Measurements from ENCODE around the gene POU2AF1. TPM values are rescaled to one million over a fixed set of nuclear protein-coding genes. Genes with fewer than 3 reads are reported as not detected.

The POU2AF1 gene
- polyA plus RNA-seq, 2 of the 4 experiments (the other 2 are of a cell fraction): not detected

DNA sequence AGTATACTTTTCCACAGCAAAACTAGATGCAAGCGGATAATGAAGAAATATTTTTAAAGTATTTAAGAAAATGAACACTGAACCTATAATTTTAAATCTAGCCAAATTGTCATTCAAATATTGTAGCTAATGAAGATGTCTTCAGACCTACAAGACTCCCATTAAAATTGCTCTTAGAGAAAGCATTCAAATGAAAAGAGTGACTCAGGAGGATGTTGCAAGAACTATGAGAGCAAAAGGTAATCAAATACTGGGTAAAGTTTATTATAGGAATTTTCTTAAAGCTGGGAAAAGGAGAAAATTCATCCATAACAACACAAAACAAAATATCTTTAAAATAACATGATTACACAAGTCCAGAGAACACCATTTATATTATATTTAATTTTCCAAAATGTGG, 5.4 kb upstream of the POU2AF1 start:
- H3K9me3 ChIP-seq: 0 out of 3 replicates have a peak, but pooled peaks cover 5% of the 10 kb centered on the region
- TF ChIP-seq, protein P1, sequence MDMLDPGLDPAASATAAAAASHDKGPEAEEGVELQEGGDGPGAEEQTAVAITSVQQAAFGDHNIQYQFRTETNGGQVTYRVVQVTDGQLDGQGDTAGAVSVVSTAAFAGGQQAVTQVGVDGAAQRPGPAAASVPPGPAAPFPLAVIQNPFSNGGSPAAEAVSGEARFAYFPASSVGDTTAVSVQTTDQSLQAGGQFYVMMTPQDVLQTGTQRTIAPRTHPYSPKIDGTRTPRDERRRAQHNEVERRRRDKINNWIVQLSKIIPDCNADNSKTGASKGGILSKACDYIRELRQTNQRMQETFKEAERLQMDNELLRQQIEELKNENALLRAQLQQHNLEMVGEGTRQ (IDR thresholded peaks at IDR 0.05): no peak
- no peak for TF ChIP-seq EHMT2 (IDR thresholded peaks at IDR 0.05; ENCODE audit: low read depth)
- no peak for TF ChIP-seq RARB (CRISPR knock-in tag; IDR thresholded peaks at IDR 0.05)
- TF ChIP-seq, protein P2, sequence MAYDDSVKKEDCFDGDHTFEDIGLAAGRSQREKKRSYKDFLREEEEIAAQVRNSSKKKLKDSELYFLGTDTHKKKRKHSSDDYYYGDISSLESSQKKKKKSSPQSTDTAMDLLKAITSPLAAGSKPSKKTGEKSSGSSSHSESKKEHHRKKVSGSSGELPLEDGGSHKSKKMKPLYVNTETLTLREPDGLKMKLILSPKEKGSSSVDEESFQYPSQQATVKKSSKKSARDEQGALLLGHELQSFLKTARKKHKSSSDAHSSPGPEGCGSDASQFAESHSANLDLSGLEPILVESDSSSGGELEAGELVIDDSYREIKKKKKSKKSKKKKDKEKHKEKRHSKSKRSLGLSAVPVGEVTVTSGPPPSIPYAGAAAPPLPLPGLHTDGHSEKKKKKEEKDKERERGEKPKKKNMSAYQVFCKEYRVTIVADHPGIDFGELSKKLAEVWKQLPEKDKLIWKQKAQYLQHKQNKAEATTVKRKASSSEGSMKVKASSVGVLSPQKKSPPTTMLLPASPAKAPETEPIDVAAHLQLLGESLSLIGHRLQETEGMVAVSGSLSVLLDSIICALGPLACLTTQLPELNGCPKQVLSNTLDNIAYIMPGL (CRISPR knock-in tag; IDR thresholded peaks at IDR 0.05; ENCODE audit: borderline replicate concordance): no peak
- TF ChIP-seq, protein P3, sequence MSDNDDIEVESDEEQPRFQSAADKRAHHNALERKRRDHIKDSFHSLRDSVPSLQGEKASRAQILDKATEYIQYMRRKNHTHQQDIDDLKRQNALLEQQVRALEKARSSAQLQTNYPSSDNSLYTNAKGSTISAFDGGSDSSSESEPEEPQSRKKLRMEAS (IDR thresholded peaks at IDR 0.05): no peak
- no peak for TF ChIP-seq CBX8 (IDR thresholded peaks at IDR 0.05)
- TF ChIP-seq CBX2 (IDR thresholded peaks at IDR 0.05; ENCODE audit: borderline replicate concordance, low read depth): no peak
- H3K4me3 ChIP-seq: no peak overlapping the region
- WGBS (ENCODE audit: missing lambda C conversion rate): 90% methylated on average over 1 of the region's 1 CpG
- POLR2A ChIA-PET: no interaction called here
- FAIRE-seq: no peak
- ATAC-seq: no peak
- H3K4me2 ChIP-seq: no peak overlapping the region
- CTCF ChIA-PET: interaction anchor here (1.6 kb wide), 1 partner anchor 23 kb away, joined by 6 read pairs; no protein-coding TSS in a partner anchor
- DNase-seq (ENCODE audit: low read depth in 1 of 2, low spot score in 1 of 2): no peak
- no peaks in the 10 kb centered on the region for H3K4me1 ChIP-seq
- no peak overlapping the region for H3K27ac ChIP-seq

DNA sequence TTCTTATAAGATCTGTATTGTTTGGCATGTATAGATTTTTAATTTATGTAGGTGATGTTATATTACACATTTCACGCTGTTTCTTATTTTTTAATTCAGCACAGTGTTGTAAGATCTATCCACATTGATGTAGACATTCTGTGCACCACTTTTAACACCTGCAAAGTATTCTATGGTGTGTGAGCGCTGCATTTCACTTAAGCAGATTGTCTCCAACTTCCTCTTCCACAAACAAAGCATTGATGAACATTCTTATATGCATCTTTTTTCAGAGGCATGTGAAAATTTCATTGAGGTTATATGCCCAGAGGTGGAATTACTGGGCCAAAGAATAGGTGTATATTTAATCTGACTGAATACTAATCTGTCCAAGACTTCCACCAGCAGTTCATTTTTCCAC, 3.4 kb upstream of the POU2AF1 start:
- FAIRE-seq: no peak
- ATAC-seq: no peak
- WGBS (ENCODE audit: missing lambda C conversion rate): no CpG with 5 or more reads among the region's 2 CpGs
- no peak for DNase-seq (ENCODE audit: low read depth in 1 of 2, low spot score in 1 of 2)
- H3K4me1 ChIP-seq: no peaks in the 10 kb centered on the region
- CTCF ChIA-PET: no interaction called here
- no peak for TF ChIP-seq SMC3 (IDR thresholded peaks at IDR 0.05)
- TF ChIP-seq KDM5A (IDR thresholded peaks at IDR 0.05): no peak
- TF ChIP-seq FOSL2 (IDR thresholded peaks at IDR 0.05): no peak
- no peak for TF ChIP-seq FOSL2 (CRISPR knock-in tag; IDR thresholded peaks at IDR 0.05)
- no peak for TF ChIP-seq BHLHE40 (IDR thresholded peaks at IDR 0.05; ENCODE audit: low read depth, low read length)
- TF ChIP-seq MAZ (IDR thresholded peaks at IDR 0.05; ENCODE audit: borderline replicate concordance, low read depth, low read length): no peak
- TF ChIP-seq NPAS2 (CRISPR knock-in tag; IDR thresholded peaks at IDR 0.05; ENCODE audit: borderline replicate concordance): no peak
- TF ChIP-seq, protein P4, sequence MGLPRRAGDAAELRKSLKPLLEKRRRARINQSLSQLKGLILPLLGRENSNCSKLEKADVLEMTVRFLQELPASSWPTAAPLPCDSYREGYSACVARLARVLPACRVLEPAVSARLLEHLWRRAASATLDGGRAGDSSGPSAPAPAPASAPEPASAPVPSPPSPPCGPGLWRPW (IDR thresholded peaks at IDR 0.05): no peak
- no peak for TF ChIP-seq KDM1A (IDR thresholded peaks at IDR 0.05; ENCODE audit: low read depth)
- TF ChIP-seq GATA3 (IDR thresholded peaks at IDR 0.05; ENCODE audit: borderline replicate concordance): no peak
- H3K9me3 ChIP-seq: 0 out of 3 replicates have a peak, but pooled peaks cover 5% of the 10 kb centered on the region
- no peak overlapping the region for H3K4me3 ChIP-seq
- no peak overlapping the region for H3K27ac ChIP-seq
- H3K4me2 ChIP-seq: no peak overlapping the region
- POLR2A ChIA-PET: no interaction called here

DNA sequence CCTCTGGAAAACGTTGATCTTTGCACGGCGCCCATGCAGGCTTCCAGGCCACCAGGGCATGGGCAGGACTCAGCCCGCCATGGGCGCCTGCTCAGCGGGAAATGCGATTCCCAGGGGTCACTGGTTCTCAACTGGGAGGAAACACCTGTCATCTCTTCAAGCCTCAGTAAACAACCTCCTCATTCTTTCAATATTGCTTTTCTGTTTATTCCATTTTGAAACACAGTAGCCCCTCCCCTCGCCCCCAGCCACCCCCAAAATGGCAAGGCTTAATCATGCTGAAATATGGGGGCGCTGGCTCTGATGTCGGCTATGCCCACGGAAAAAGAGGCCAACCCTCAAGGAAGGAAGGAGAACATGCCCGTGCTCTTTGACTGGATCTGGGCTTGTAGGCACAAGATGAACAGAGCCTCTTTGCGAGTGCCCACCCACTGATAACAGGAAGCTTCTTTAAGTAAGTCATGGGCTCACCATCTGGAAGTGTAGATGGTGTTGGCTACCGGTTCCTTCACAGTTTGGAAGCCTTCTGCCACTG, 594 bp upstream of the POU2AF1 start:
- Histone ChIP-seq H3K4me1 (no peaks in the 10 kb centered on the region), H3K27ac (no peak overlapping the region), H3K9me3 (no peaks in the 10 kb centered on the region), H3K4me2 (no peak overlapping the region), H3K4me3 (no peak overlapping the region)
- no CpG with 5 or more reads among the region's 14 CpGs for WGBS (ENCODE audit: missing lambda C conversion rate)
- DNase-seq (ENCODE audit: low read depth in 1 of 2, low spot score in 1 of 2) (no peak), ATAC-seq (no peak), FAIRE-seq (no peak)
- ChIA-PET POLR2A (no interaction called here), CTCF (no interaction called here)
- no peak for TF ChIP-seq RCOR1 (IDR thresholded peaks at IDR 0.05; ENCODE audit: low read depth, low read length)
- TF ChIP-seq, protein P2 (CRISPR knock-in tag; IDR thresholded peaks at IDR 0.05; ENCODE audit: borderline replicate concordance): no peak
- TF ChIP-seq KDM1A (IDR thresholded peaks at IDR 0.05; ENCODE audit: low read depth): no peak
- TF ChIP-seq, protein P5, sequence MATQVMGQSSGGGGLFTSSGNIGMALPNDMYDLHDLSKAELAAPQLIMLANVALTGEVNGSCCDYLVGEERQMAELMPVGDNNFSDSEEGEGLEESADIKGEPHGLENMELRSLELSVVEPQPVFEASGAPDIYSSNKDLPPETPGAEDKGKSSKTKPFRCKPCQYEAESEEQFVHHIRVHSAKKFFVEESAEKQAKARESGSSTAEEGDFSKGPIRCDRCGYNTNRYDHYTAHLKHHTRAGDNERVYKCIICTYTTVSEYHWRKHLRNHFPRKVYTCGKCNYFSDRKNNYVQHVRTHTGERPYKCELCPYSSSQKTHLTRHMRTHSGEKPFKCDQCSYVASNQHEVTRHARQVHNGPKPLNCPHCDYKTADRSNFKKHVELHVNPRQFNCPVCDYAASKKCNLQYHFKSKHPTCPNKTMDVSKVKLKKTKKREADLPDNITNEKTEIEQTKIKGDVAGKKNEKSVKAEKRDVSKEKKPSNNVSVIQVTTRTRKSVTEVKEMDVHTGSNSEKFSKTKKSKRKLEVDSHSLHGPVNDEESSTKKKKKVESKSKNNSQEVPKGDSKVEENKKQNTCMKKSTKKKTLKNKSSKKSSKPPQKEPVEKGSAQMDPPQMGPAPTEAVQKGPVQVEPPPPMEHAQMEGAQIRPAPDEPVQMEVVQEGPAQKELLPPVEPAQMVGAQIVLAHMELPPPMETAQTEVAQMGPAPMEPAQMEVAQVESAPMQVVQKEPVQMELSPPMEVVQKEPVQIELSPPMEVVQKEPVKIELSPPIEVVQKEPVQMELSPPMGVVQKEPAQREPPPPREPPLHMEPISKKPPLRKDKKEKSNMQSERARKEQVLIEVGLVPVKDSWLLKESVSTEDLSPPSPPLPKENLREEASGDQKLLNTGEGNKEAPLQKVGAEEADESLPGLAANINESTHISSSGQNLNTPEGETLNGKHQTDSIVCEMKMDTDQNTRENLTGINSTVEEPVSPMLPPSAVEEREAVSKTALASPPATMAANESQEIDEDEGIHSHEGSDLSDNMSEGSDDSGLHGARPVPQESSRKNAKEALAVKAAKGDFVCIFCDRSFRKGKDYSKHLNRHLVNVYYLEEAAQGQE (IDR thresholded peaks at IDR 0.05): no peak
- no peak for TF ChIP-seq KDM5A (IDR thresholded peaks at IDR 0.05)
- TF ChIP-seq, protein P6, sequence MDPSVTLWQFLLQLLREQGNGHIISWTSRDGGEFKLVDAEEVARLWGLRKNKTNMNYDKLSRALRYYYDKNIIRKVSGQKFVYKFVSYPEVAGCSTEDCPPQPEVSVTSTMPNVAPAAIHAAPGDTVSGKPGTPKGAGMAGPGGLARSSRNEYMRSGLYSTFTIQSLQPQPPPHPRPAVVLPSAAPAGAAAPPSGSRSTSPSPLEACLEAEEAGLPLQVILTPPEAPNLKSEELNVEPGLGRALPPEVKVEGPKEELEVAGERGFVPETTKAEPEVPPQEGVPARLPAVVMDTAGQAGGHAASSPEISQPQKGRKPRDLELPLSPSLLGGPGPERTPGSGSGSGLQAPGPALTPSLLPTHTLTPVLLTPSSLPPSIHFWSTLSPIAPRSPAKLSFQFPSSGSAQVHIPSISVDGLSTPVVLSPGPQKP (IDR thresholded peaks at IDR 0.05; ENCODE audit: low read depth, low read length): no peak
- TF ChIP-seq MAFK (IDR thresholded peaks at IDR 0.05; ENCODE audit: partially characterized antibody): no peak
- no peak for TF ChIP-seq FOSB (CRISPR knock-in tag; IDR thresholded peaks at IDR 0.05)
- no peak for TF ChIP-seq HOXB5 (CRISPR knock-in tag; IDR thresholded peaks at IDR 0.05)
- TF ChIP-seq NFE2L2 (conservative IDR thresholded peaks at IDR 0.05; ENCODE audit: low read length): no peak
- TF ChIP-seq RFX5 (IDR thresholded peaks at IDR 0.05): no peak
